RKO (cell line): ENCODE results near the gene GLRX5.
A peak's percentile ranks its signal among the peaks of the same experiment; 100 is the strongest.

ENCODE experiments used
- DNase-seq: peaks from one replicate; pipeline ENCODE4 v3.0.0-alpha.2; 2016; ENCODE audit warnings: low spot score

The GLRX5 gene

GRCh38 chr14:95534299-95535225 lies at the start of gene GLRX5:
GLRX5 (plus strand) TSS chr14:95535050; CDS start chr14:95535090, 40 bp downstream.
- DNase-seq: peak; percentile 100

GRCh38 chr14:95485222-95485819 lies 49.5 kb upstream of the GLRX5 start:
- DNase-seq: no peak

GRCh38 chr14:95486875-95487668 lies 47.8 kb upstream of the GLRX5 start:
- no peak for DNase-seq

GRCh38 chr14:95487669-95488084 lies 47.2 kb upstream of the GLRX5 start:
- DNase-seq: no peak

GRCh38 chr14:95488376-95489213 lies 46.3 kb upstream of the GLRX5 start:
- DNase-seq: no peak

- no peak for DNase-seq
Observed at GRCh38 chr14:95489214-95490137, 45.4 kb upstream of the GLRX5 start.

GRCh38 chr14:95490138-95490509 lies 44.7 kb upstream of the GLRX5 start:
- no peak for DNase-seq

- DNase-seq: no peak
Observed at GRCh38 chr14:95490727-95491451, 44.0 kb upstream of the GLRX5 start.

- no peak for DNase-seq
Observed at GRCh38 chr14:95491936-95492608, 42.8 kb upstream of the GLRX5 start.

- no peak for DNase-seq
Observed at GRCh38 chr14:95493503-95493902, 41.3 kb upstream of the GLRX5 start.

- DNase-seq: no peak
Observed at GRCh38 chr14:95493976-95494375, 40.9 kb upstream of the GLRX5 start.

GRCh38 chr14:95494456-95494855 lies 40.4 kb upstream of the GLRX5 start:
- DNase-seq: no peak

GRCh38 chr14:95495076-95495475 lies 39.8 kb upstream of the GLRX5 start:
- DNase-seq: no peak

GRCh38 chr14:95495538-95496025 lies 39.3 kb upstream of the GLRX5 start:
- DNase-seq: no peak

GRCh38 chr14:95496111-95496681 lies 38.7 kb upstream of the GLRX5 start:
- DNase-seq: no peak

GRCh38 chr14:95496690-95497259 lies 38.1 kb upstream of the GLRX5 start:
- no peak for DNase-seq

GRCh38 chr14:95497561-95498011 lies 37.3 kb upstream of the GLRX5 start:
- no peak for DNase-seq

GRCh38 chr14:95498622-95499353 lies 36.1 kb upstream of the GLRX5 start:
- no peak for DNase-seq
